Endothelial cell of umbilical vein (primary cell): ENCODE data around the gene ITPR2. TPM values are rescaled to one million over a fixed set of nuclear protein-coding genes. Genes with fewer than 3 reads are reported as not detected.

Source experiments
- BruUV-seq: library from RNA; stranded (reverse); fragments of 400-500 nt; replicated peaks from 2 replicates; lab custom pipeline; 2021; lab: Mats Ljungman, UMichigan
- CTCF ChIA-PET: fragments of 300-600, 350-600 bp; sonication (Branson Sonifier 250); formaldehyde crosslinking; loops from one replicate; lab custom pipeline; 2021; ENCODE audit warnings: antibody characterized with exemption, inconsistent platforms; lab: Charles Lee
- POLR2A ChIA-PET: fragments of 300-600, 350-600 bp; sonication (Branson Sonifier 250); formaldehyde crosslinking; loops from one replicate; lab custom pipeline; 2021; ENCODE audit warnings: antibody characterized with exemption, inconsistent platforms; lab: Charles Lee
- DNase-seq: peaks from one replicate; pipeline ENCODE4 v3.0.0-alpha.2; 2011; ENCODE audit warnings: low read depth, low spot score
- FAIRE-seq: peaks from 2 replicates; lab custom pipeline; 2011; peaks lifted over from hg19 to GRCh38; lab: Jason Lieb, UNC
- H2AFZ ChIP-seq: 2 replicates; pipeline ENCODE4 v1.6.0; 2012; ENCODE audit warnings: low read depth, low read length, control low read depth, inconsistent platforms
- H3K27ac ChIP-seq: 2 replicates; pipeline ENCODE4 v1.5.1; 2011; ENCODE audit warnings: low read depth, mild to moderate bottlenecking, control low read depth, low read length, moderate library complexity; ENCODE audit not compliant: insufficient read depth
- H3K27me3 ChIP-seq, 2 experiments: 2 replicates each; pipeline versions ENCODE4 v1.6.0 to v1.6.1; 2011; ENCODE audit warnings: low read length in 2 of 2, mixed read lengths in 1 of 2; ENCODE audit not compliant: control insufficient read depth in 2 of 2, insufficient read depth in 2 of 2
- H3K36me3 ChIP-seq, 2 experiments: 2 replicates in 1 of 2; 3 replicates in 1 of 2; pipeline ENCODE4 v1.5.1; 2011; ENCODE audit warnings: low read length in 2 of 2, mild to moderate bottlenecking in 1 of 2, moderate library complexity in 1 of 2; ENCODE audit not compliant: control insufficient read depth in 2 of 2, insufficient read depth in 2 of 2; ENCODE audit errors: extremely low read depth in 1 of 2
- H3K4me1 ChIP-seq: 3 replicates; pipeline ENCODE4 v1.5.1; 2011; ENCODE audit warnings: mild to moderate bottlenecking, low read length; ENCODE audit not compliant: control insufficient read depth, insufficient read depth; ENCODE audit errors: extremely low read depth
- H3K4me2 ChIP-seq: 2 replicates; pipeline ENCODE4 v1.6.1; 2011; ENCODE audit warnings: low read length, control low read depth, mixed read lengths; ENCODE audit not compliant: insufficient read depth
- H3K4me3 ChIP-seq, 3 experiments: fragments of 200-600 bp in 1 of 3; sonication (generic), shearing (Covaris generic) in 1 of 3; replicated peaks in 1 of 3; 2 replicates each; pipeline ENCODE4 v1.5.1; 2011 to 2016; ENCODE audit warnings: control low read depth in 3 of 3, low read length in 3 of 3, mild to moderate bottlenecking in 2 of 3, inconsistent platforms in 1 of 3, low read depth in 1 of 3, moderate library complexity in 1 of 3; ENCODE audit not compliant: insufficient read depth in 1 of 3
- H3K79me2 ChIP-seq: 2 replicates; pipeline ENCODE4 v1.6.0; 2012; ENCODE audit warnings: low read length, inconsistent platforms; ENCODE audit not compliant: control insufficient read depth, insufficient read depth
- H3K9ac ChIP-seq: replicated peaks from 2 replicates; pipeline ENCODE3; 2011; ENCODE audit warnings: low read length, control low read depth; ENCODE audit not compliant: insufficient read depth; ENCODE audit errors: extremely low read depth
- H3K9me1 ChIP-seq: replicated peaks from 3 replicates; pipeline ENCODE4 v1.6.0; 2011; ENCODE audit warnings: mild to moderate bottlenecking, low read length; ENCODE audit not compliant: control insufficient read depth, insufficient read depth; ENCODE audit errors: extremely low read depth
- H3K9me3 ChIP-seq: replicated peaks from 2 replicates; pipeline ENCODE4 v1.5.1; 2012; ENCODE audit warnings: low read length, inconsistent platforms; ENCODE audit not compliant: control insufficient read depth, insufficient read depth
- H4K20me1 ChIP-seq: replicated peaks from 2 replicates; pipeline ENCODE3; 2011; ENCODE audit warnings: mild to moderate bottlenecking, low read length; ENCODE audit not compliant: control insufficient read depth, insufficient read depth; ENCODE audit errors: extremely low read depth
- GATA2 ChIP-seq: IDR thresholded peaks from 2 replicates; pipeline ENCODE4 v1.7.0; 2011; ENCODE audit warnings: low read depth, mild to moderate bottlenecking, moderate library complexity, mixed read lengths, low read length; ENCODE audit not compliant: insufficient read length, insufficient read depth
- MAX ChIP-seq: IDR thresholded peaks from 2 replicates; pipeline ENCODE4 v1.6.1; 2011; ENCODE audit not compliant: insufficient read depth, insufficient read length
- dilution Hi-C: fragments of 300-500 bp; cut with MboI; formaldehyde crosslinking; loops from one replicate; pipeline ENCODE4 v1.15.0; 2019; ENCODE audit warnings: low sequenced_read_pairs; ENCODE audit not compliant: extremely low pct_ligation_motif_present
- intact Hi-C: fragments of 100-400 bp; cut with micrococcal nuclease; formaldehyde crosslinking; loops from one replicate; pipeline ENCODE4 v1.10.0; 2022
- polyA plus RNA-seq, 4 experiments: library from polyadenylated mRNA; depleted of rRNA in 3 of 4; stranded (reverse) in 3 of 4; unstranded in 1 of 4; fragments of >200 nt; gene quantifications; 2 replicates each; pipeline versions ENCODE4 v1.2.1 to v1.2.3, GENCODE V29; 2011 to 2012; ENCODE audit warnings: missing spikeins in 1 of 4
- total RNA-seq: library from RNA; stranded (reverse); gene quantifications from 2 replicates; pipeline ENCODE4 v1.2.3, GENCODE V29; 2021

The ITPR2 gene
- total and polyA plus RNA-seq, 2 donors (not counting 3 experiments of a cell fraction or from before 2014, with no cell fraction given), result 16.2 to 86.8 TPM

- no peaks in the 10 kb centered on the region for H3K9me3 ChIP-seq
- no peak overlapping the region for H3K4me3 ChIP-seq
- peaks cover 8% of the 10 kb centered on the region for H3K4me1 ChIP-seq
- FAIRE-seq (no peak), DNase-seq (no peak)
- H3K36me3 ChIP-seq, result peaks cover 0 to 2% of the 10 kb centered on the region in 2 experiments
- no peak overlapping the region for H3K27ac ChIP-seq
- CTCF ChIA-PET, result interaction anchor here (0.7 to 1.3 kb wide), 2 partner anchors 11 to 22 kb away, joined by 3 to 5 read pairs; no protein-coding TSS in a partner anchor
- H3K9me1 ChIP-seq, result no peaks in the 10 kb centered on the region
- peaks cover 35% of the 10 kb centered on the region for H3K79me2 ChIP-seq
- intact Hi-C loops (no loop called here), dilution Hi-C loops (no loop called here)
- no peaks in the 10 kb centered on the region for H3K27me3 ChIP-seq
- H3K4me2 ChIP-seq, result no peak overlapping the region
- no peaks in the 10 kb centered on the region for H4K20me1 ChIP-seq
- BruUV-seq, result no TSS peak
- no peak overlapping the region for H3K9ac ChIP-seq
- no peak overlapping the region for H2AFZ ChIP-seq
- POLR2A ChIA-PET, result no interaction called here
- no peak for TF ChIP-seq GATA2
Observed at GRCh38 chr12:26798023-26798422, 35.0 kb downstream of the ITPR2 start.

GRCh38 chr12:26795910-26796309 lies 37.1 kb downstream of the ITPR2 start:
- ChIA-PET CTCF (no interaction called here), POLR2A (no interaction called here)

More at GRCh38 chr12:26795910-26796309, 37.1 kb downstream of the ITPR2 start:
- Histone ChIP-seq H3K4me1 (peaks cover 13% of the 10 kb centered on the region), H3K9ac (no peak overlapping the region), H4K20me1 (no peaks in the 10 kb centered on the region), H3K36me3 (peaks cover 0 to under 1% of the 10 kb centered on the region in 2 experiments), H2AFZ (no peak overlapping the region), H3K79me2 (peaks cover 32% of the 10 kb centered on the region), H3K9me1 (no peaks in the 10 kb centered on the region), H3K4me3 (no peak overlapping the region), H3K9me3 (no peaks in the 10 kb centered on the region), H3K27ac (no peak overlapping the region), H3K27me3 (no peaks in the 10 kb centered on the region), H3K4me2 (no peak overlapping the region)
- intact Hi-C loops, result no loop called here
- BruUV-seq, result no TSS peak
- FAIRE-seq (no peak), DNase-seq (no peak)
- TF ChIP-seq MAX, result no peak
- dilution Hi-C loops, result no loop called here
